GM21576 (cell line): Measurements from ENCODE around the gene NTRK3.
"Not testable (repeated sequence)": the region's sequence is repeated elsewhere in the genome, so short reads cannot be mapped to it uniquely, and the experiment has no call there.

Experiments
- ATAC-seq: cut with Tn5 transposase; IDR thresholded peaks from one replicate; pipeline ENCODE4 v1.9.1; 2021; ENCODE audit warnings: mild to moderate bottlenecking, moderate library complexity; ENCODE audit not compliant: unreplicated experiment

Gene NTRK3

DNA sequence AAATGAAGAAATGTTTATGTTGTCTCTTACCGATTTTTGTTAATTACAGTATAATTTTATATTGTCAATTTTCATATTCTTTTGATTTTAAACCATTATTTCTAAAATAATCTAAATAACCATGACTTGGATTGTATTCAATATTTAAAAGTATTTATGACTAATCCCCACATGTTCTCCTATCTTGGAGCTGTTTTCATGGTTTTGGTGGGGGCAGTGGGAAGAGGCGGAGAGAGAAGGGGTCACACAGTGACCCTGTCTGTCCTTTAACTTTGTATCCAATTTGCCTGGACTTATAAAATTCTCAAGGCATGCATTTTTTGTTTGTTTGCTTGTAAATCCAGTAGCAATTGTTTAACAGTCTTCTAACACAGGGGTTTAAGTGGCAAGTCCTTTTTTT lies 407.4 kb downstream of the NTRK3 start:
- ATAC-seq: no peak

DNA sequence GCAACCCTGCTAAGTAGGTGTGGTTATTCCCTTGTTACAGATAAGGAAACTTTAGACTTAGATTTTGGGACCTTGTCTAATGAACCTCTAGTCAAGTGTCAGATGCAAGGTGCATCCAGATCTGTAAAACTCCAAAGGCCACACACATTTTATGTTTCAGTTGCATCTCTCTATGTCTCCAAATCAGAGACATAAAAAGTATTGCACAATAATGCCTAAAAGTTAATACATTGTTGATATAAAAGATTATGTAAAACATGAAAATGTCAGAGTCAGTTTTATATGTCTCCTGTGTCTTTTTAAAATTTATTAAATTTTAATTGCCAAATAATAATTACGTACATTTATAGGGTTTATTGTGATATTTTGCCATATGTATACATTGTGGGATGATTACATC lies 408.5 kb downstream of the NTRK3 start:
- ATAC-seq: no peak

GRCh38 chr15:87846746-87847145 lies 409.8 kb downstream of the NTRK3 start:
- ATAC-seq: no peak

- ATAC-seq: no peak
These were observed 413.2 kb downstream of the NTRK3 start for GRCh38 chr15:87843312-87843711.

- ATAC-seq: no peak
These were observed 415.0 kb downstream of the NTRK3 start for GRCh38 chr15:87841426-87841998.

DNA sequence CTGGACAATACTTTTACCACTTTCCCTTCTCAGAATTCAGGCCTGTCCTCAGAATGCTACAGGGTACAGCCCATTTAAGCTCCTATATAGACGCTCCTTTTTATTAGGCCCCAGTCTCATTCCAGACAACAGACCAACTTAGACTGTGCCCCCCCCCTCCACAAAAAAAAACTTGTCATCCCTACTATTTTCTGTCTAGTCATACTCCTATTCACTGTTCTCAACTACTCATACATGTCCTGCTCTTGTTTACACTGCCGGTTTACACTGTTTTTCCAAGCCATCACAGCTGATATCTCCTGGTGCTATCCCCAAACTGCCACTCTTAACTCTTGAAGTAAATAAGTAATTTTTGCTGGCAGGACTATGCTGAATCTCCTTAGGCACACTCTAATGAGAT lies 420.7 kb downstream of the NTRK3 start:
- ATAC-seq: not testable (repeated sequence)

DNA sequence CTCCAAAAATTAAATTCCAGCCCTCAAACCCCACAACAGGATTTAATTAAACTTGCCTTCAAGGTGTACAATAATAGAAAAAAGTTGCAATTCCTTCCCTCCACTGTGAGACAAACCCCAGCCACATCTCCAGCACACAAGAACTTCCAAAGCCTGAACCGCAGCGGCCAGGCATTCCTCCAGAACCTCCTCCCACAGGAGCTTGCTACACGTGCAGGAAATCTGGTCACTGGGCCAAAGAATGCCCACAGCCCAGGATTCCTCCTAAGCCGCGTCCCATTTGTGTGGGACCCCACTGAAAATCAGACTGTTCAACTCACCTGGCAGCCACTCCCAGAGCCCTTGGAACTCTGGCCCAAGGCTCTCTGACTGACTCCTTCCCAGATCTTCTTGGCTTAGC lies 423.2 kb downstream of the NTRK3 start:
- ATAC-seq: not testable (repeated sequence)

DNA sequence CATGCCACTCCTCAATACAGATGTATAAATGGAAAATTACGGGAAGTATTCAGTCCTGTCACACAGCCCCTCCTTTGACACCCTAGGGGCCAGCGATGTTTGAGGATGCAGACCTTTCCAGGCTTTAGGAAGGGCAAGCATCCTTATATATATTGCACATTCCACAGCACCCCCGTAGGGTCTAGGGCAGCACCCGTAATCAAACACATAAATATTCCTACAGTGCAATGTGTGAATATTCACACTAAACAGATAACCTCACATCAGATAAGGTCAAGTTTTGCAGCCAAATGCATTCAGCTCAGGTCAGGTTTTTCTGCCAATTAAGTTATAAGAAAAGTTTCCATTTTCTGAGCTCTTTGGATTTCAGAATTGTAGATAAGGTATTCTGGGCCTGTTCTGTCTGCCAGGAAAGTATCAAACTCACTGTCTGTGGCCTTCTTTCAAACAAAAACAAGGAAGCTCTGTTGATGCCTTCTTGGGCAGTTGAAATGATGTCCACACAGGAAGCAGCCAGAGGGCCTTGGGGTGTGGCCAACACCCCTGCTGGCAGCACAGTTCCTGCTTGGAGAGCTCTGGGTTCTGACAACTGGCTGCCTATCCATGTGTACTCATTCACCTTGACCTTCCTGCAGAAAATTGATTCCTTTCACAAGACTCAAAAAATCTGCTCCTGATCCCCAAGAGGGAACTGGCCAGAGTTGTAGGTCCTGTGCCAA lies 427.0 kb downstream of the NTRK3 start:
- ATAC-seq: no peak

- no peak for ATAC-seq
These were observed 427.9 kb downstream of the NTRK3 start for GRCh38 chr15:87828608-87829007.

- no peak for ATAC-seq
These were observed 429.4 kb downstream of the NTRK3 start for GRCh38 chr15:87827131-87827530.

DNA sequence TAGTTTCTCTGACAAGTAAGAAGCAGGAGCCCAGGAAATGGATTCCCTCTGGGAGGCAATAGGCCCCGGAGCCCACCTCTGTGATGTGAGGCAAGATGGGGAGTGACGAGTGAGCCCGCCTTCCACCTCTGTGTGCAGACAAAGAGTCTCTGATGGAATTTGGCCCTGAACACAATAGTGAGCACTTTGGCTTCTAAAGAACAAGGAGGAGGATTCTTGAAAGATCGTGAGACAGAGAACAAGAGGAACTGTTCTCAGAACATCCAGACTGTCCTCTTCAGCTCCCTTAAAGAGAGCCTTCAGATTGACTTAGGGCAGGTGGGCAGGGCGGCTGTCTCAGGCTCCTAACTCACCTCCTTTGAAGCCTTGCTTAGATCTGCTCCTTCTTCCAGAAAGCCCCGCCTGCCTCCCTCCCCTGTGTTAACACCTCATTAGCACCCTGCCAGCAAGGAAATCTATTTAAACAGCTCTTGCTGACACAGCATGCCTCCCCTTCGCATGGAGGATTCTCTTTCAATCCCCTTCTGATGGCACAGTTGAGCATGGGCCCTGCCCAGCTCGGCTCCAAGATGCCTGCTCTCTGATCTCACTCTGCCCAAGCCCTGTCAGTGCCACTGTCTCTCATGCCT lies 430.3 kb downstream of the NTRK3 start:
- ATAC-seq: no peak

- ATAC-seq: no peak
These were observed 437.8 kb downstream of the NTRK3 start for GRCh38 chr15:87818756-87819155.

DNA sequence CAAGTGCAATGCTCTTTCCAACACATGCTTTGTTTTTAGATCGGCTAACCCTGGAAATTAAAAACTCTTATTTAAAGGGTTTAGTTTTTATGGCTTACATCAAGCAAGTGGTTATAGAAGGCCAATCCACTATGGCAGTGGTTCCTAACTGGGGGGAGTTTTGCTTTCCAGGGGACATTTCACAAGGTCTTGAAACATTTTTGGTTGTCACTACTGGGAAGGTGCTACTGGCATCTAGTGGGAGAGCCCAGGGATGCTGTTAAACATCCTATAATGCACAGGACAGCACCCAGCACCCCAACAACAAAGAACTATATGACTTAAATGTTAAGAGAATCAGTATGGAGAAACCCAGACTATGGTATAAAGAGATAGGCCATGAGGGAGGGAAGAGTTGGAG lies 439.0 kb downstream of the NTRK3 start:
- no peak for ATAC-seq

GRCh38 chr15:87816811-87817210 lies 439.7 kb downstream of the NTRK3 start:
- no peak for ATAC-seq

- ATAC-seq: no peak
These were observed 440.5 kb downstream of the NTRK3 start for GRCh38 chr15:87816016-87816415.
